ENCODE measurements around the gene KIAA2012.

Gene KIAA2012

GRCh38 chr2:202042444-202042843 is 30.6 kb upstream of the KIAA2012 start:
- H3K4me3 ChIP-seq (ENCODE audit: low read depth, low read length) = no peak overlapping the region
- TF ChIP-seq CTCF (IDR thresholded peaks at IDR 0.05; ENCODE audit: low read depth, low read length, missing control alignments) = no peak
- in situ Hi-C loops (cut with HindIII; ENCODE audit: low sequenced_read_pairs) = no loop called here
- DNase-seq (ENCODE audit: low read depth) = no peak

GRCh38 chr2:202043475-202043874 is 29.6 kb upstream of the KIAA2012 start:
- H3K4me3 ChIP-seq (ENCODE audit: low read depth, low read length) = no peak overlapping the region
- no peak for DNase-seq (ENCODE audit: low read depth)
- in situ Hi-C loops (cut with HindIII; ENCODE audit: low sequenced_read_pairs) = no loop called here
- no peak for TF ChIP-seq CTCF (IDR thresholded peaks at IDR 0.05; ENCODE audit: low read depth, low read length, missing control alignments)

- no peak overlapping the region for H3K4me3 ChIP-seq (ENCODE audit: low read depth, low read length)
- DNase-seq (ENCODE audit: low read depth) = no peak
- in situ Hi-C loops (cut with HindIII; ENCODE audit: low sequenced_read_pairs) = no loop called here
- TF ChIP-seq CTCF (IDR thresholded peaks at IDR 0.05; ENCODE audit: low read depth, low read length, missing control alignments) = no peak
These were observed 28.3 kb upstream of the KIAA2012 start for GRCh38 chr2:202044777-202045176.

- no peak for TF ChIP-seq CTCF (IDR thresholded peaks at IDR 0.05; ENCODE audit: low read depth, low read length, missing control alignments)
These were observed 26.5 kb upstream of the KIAA2012 start for GRCh38 chr2:202046572-202046971.

GRCh38 chr2:202049092-202049728 is 23.8 kb upstream of the KIAA2012 start:
- H3K4me3 ChIP-seq (ENCODE audit: low read depth, low read length) = no peak overlapping the region
- DNase-seq (ENCODE audit: low read depth) = no peak
- in situ Hi-C loops (cut with HindIII; ENCODE audit: low sequenced_read_pairs) = no loop called here
- no peak for TF ChIP-seq CTCF (IDR thresholded peaks at IDR 0.05; ENCODE audit: low read depth, low read length, missing control alignments)

More at GRCh38 chr2:202046572-202046971, 26.5 kb upstream of the KIAA2012 start:
- H3K4me3 ChIP-seq (ENCODE audit: low read depth, low read length) = no peak overlapping the region
- in situ Hi-C loops (cut with HindIII; ENCODE audit: low sequenced_read_pairs) = no loop called here
- DNase-seq (ENCODE audit: low read depth) = no peak

GRCh38 chr2:202049840-202050239 is 23.2 kb upstream of the KIAA2012 start:
- in situ Hi-C loops (cut with HindIII; ENCODE audit: low sequenced_read_pairs) = loop anchor here (5.0 kb wide), 1 partner anchor 37 kb away; no protein-coding TSS in a partner anchor
- no peak for DNase-seq (ENCODE audit: low read depth)
- no peak for TF ChIP-seq CTCF (IDR thresholded peaks at IDR 0.05; ENCODE audit: low read depth, low read length, missing control alignments)
- no peak overlapping the region for H3K4me3 ChIP-seq (ENCODE audit: low read depth, low read length)
